HuH-7.5 (cell line): ENCODE results near the gene PRCD.

Experiments
- DNase-seq: peaks from one replicate; pipeline ENCODE4 v3.0.0; 2011; ENCODE audit warnings: low spot score

The PRCD gene

DNA sequence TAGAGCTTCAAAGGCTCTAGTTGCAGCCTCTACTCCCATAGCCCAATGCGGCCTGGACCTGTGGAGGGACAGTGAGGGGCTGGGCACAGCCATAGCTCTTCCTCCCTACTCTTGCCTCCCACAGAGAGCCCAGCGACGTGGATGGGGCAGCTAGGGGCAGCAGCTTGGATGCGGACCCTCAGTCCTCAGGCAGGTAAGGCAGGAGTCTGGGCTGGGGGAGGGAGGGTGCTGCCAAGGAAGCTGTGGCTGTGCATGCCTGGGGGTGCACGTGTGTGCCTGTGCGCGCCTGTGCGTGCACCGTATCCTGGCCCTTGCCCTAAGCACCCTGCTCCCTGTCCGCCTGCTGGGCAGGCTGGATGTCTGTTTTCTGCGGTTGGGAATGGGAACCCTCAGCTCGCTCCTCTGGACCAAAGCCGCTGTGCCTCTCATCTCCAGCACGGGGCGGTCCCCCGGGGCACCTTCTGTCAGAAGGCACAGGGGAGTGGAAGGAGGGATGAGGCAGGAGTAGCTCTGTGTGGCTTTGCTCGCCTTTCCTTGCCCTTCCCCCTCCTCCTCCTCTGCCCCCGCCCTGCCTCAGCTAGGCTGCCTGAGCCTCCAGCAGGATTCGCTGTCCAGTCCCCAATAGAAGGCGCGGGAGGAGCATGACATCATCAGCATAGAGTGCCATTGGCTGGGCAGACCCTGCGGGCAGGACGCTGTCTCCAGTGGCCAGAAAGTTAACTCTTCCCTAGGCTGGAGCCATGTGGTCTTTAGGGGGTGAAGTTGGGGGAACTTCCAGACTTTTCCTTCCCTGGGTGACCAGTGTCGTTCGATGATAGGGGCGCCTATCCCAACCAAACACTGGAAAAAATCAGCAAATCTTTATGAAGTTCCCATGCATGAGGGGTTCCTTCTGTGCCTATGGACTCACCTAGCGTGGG is 797 bp downstream of the PRCD start:
- peak; percentile 99 for DNase-seq

DNA sequence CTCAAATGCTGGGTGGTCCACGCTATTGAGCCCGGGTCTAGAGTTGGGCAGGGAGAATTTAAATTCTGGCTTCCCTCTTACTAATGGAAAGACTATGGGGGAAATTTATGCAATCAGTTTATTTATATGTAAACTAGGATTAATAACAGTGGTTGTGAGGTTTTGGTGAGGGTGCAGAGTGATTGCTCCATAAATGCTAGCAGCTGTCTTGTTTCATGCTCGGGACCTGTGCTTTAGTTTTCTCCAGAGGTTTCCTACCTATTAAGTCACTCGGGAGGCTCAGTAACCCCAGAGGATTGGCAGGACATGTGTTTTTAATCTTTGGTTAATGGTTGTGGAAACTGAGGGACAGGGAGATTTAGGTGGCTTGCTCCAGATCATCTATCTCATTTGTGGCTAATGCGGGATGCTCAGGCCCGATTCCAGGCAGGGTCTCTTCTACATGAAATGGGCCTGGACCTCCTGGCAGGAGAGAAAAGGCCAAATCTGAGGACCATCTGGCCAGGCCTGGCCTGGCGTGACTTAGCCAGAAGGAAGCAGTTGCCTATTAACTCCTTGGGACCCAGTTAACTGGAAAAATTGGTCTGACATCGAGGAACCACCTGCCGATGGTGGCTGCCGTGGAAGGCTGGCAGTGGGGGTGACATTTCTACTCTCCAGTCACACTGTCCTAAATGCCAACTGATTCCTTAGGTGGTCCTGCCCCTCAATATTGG is 2.1 kb downstream of the PRCD start:
- DNase-seq: no peak

DNA sequence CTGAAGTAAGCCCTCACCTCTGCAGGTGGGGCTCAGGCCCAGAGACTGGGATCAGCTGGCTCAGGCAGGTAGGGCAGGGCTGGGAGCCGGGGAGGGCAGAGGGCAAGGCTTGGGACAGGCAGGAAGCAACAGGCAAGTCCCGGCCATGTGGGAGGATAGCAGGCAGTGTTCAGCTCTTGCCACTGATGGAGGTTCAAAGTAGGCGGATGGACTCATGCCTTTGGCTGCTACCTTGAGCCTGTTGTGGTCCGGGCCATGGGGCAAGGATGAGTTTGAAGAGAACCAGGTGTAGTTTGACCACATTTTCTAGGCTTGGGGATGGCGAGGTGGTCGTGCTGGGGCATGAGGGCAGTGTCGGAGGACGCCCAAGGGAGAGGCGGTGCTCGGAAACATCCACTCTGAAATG is 2.7 kb downstream of the PRCD start:
- DNase-seq: no peak

DNA sequence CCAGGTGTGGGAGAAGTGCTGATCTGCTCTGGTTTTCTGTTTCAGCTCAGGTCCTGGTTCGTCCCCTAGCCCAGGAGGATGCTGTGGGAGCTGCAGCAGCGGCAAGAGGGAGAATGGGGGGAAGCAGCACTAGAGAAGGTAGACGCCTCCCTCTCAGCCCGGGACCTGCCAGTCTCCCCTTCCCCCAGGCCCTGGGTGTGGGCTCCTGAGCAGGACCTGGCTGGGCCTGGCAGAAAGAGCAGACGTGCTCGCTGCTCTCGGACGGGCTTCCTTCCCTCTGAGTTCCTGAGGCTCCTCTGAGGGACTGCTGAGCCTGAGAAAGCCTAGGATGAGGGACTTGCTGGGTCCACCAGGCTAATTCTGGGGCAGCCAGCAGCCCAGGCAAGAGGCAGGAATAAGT is 3.1 kb downstream of the PRCD start:
- no peak for DNase-seq

DNA sequence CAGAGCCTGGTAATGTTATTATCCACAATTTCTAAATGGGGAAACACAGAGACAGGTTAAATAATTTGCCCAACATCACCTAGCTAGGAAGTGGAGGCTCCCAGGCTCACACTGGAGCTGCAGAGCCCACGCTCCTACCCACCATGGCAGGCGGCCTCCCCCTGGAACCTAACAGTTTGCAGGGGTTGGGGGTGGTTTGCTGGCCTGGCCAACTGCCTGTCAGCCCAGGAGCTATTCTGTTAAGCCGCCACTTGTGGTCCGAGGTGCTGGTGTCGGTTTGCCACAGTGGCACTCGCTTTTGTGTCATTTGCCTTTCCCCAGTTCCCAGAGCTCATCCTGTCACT is 3.6 kb downstream of the PRCD start:
- DNase-seq: no peak

DNA sequence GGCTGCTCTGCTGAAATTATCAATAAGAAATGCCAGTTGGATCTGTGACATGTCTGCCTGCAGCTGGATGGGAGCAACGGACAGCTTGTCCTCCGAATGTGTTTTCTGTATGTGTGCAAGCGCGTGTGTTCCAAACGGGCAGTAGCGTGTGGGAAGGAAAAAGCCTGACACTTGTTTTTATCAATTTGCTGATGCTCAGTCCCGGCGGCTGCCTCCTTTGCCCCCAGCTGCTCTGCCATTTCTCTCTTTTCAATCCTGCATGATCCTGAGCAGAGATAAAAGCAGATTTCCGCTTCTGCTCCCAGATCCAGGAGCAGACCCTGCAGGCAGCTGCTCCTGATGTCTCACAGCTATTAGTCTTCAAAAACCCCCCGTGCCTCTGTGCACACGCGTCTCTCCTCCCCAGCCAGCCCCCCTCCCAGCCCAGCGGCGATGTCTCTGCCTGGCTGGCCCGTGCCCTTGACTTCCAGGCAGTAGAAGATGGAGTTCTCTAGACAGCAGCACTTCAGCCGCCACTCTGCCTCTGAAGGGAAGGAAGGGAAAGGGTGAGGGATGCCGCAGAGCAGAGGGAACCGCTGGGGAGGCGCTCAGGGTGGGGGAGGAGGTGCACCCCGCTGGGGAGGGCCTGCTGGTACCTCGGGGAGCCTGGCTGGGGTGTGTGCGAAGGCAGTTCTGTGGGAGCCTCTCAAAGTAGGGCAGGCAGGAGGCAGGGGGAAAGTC is 4.1 kb downstream of the PRCD start:
- DNase-seq: no peak

DNA sequence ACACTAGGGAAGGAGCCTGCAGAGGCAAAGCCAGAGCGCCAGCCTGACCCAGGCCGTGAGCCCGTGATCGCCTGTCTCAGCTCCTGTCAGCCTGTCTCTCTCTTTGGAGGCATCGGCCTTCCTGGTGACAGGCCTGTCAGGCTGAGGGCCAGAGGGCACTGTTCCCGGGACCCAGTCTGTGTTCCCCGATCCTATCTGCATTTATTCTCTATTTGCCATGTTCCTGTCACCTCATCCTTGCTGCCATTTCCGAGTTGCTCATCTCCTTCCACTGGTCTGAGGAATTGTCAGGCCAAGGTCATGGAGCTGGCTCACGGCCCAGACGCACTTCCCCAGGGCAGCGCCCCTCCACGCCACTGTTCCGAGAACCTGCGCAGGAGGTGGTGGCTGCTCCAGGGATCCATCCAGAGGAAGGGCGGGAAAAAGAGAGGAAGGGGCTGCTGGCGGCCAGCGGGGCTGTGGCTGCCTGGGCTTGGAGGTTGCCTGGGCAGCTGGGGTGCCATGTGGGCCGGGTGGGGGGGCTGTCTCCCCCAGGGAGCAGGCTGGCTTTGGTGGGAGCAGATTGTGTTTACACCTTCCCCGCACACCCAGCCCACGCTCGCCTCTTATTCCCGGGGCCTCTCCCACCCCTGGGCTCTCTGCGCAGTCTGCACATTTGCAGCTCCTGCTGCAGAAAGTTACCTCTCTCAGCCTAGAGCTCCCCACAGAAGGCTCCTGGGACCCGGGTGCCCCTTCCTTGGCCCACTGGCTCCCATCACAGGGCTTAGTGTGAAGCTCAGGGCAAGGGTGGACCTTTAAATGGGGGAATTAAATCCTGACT is 4.9 kb downstream of the PRCD start:
- DNase-seq: no peak

DNA sequence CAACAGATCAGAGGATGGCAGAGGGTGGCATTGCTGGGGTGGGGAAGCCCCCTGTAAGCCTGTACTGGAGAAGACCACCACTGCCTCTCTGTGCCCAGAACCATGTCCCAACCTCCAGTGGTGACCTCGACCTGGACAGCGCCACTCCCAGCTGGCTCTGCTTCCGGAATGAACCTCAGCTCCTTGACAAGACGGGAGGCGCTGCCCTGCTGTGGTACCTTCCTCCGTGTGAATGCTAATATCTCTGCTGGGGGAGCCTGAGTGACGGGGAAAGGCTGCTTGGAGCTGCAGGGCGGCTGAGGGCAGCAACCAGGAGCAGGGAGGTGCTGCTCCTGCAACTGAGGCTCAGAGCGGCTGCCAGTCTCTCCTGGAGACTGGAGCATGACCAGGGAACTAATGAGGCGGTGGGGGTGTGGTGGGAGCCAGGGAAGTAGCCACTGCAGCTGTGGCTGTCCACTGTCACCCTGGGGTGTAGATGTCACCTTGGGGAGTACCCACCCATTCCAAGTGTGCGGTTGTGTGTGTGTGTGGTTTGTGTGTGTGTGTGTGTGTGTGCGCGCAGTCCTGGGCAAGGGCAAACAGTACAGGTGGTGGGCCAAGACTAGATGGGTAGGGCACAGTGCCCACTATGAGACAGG is 6.2 kb downstream of the PRCD start:
- no peak for DNase-seq

DNA sequence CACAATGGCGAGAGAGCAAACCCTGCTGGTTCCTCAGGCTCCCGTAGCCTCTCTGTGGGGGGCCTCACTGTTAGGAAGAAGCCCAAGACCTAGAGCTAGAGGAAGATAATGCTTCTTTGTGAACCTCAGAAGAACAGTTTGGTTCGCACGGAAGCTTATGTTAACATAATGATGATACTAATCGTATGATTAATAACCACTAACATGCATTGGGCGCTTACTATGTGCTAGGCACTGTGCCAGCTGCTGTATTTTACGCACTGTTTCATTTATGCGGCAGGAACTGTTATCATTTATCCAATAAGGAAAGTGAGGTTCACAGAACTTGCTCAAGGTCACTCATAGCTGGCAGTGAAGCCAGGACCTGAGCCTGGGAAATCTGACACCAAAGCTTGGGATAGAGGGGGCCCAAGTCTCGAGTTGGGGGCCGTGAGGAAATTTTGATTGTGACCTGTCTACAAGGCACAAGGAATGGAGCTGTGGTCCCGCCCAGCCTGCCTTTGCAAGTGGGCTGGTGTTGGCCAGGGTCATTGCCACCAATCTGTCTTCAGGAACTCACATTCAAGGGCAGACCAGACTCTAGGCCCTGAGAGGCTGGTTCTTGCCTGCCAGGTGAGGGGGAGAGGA is 6.8 kb downstream of the PRCD start:
- no peak for DNase-seq

DNA sequence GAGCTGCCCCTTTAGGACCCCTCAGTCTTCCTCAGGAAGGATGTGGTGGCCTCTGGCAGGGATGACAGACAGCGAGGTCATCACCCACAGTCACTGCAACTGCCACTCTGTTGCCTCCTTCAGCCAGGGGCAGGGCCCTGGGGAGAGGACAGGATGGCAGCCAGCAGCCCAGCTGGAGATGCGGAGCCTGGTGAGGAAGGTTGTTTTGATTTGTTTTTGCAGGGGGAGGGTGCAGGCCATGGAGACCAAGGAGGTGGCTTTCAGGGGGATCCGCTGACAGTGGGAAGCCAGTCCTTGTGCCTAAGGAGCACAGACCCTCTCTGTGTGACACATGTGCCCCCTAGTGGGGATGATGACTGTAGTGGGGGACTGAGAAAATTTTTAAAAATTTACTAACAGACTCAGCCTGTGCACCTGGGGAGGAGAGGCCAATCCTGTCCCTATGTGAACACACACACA is 7.4 kb downstream of the PRCD start:
- DNase-seq: peak; percentile 83

DNA sequence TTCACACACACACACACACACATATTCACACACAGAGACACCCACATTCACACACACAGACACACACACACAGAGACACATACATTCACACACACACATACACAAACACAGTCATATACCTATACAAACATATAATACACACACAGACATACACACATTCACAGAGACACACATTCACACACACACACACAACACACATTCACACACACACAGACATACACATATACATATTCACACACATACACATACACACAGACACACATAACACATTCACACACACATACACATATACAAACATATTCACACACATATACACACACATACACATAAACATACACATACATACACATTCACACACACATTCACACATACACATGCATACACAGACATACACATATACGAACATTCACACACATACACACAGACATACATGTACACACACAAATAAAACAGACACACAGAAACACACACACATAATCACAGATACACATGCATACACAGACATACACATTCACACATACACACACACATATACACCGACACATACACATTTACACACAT is 7.9 kb downstream of the PRCD start:
- DNase-seq: no peak

DNA sequence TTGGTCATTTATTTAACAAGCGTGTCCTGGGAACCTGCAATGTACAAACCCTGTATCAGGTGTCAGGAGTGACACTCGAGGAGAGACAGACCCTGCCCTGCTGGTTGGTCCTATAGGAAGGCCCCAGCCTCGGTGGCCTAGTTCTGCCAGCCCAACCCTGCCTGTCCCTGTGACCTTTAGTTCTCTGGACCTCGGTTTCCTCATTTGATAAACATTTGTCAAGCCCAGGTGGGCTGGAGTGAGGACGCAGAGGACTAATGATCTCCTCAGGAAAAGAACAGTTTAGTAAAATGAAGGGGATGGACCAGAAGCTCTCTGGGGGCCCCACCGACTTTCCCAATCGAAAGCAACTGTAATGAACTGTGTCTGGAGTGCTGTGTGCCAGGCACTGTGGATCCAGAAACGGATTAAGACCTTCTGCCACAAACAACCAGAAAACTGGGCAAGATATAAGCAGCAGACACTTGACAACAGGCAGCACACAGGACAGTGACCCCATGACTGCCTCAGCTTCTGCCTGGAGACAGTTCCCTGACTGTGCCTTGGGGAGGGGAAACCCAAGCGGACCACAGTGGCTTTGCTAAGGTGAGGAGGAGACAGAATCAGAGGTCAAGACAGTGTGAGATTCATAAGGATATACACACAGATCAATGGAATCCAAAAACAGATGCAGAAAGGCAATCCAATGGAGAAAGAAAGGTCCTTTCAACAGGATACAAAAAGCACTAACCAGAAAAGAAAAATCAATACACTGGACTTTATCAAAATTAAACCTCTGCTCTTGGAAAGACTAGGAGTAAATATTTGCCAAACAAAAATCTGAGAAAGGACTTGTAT is 8.8 kb downstream of the PRCD start:
- no peak for DNase-seq

DNA sequence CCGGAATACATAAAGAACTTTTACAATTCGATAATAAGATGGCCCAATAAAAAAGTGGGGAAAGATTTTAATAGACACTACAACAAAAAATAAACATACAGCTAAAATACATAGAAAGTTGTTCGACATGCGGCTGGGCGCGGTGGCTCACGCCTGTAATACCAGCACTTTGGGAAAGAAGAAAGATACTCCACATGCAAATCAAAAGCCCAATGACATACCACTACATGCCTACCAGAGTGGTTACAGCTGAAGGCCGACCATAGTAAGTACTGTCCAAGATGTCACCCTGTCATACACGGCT is 9.3 kb downstream of the PRCD start:
- DNase-seq: no peak

DNA sequence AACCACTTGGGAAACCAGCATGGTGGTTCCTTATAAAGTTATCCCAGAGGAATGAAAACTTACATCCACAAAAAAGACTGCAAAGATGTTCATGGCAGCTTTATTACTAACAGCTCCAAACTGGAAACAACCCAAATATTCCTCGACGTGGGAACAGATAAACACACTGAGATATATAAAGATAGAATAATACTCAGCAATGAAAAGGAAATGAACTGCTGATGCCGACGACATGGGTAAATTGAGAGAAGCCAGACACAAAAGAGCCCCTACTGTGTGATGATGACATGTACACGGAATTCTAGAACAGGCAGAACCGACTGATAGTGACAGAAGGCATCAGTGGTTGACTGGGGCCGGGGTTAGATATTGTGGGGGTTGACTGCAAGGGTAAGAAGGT is 9.7 kb downstream of the PRCD start:
- no peak for DNase-seq

DNA sequence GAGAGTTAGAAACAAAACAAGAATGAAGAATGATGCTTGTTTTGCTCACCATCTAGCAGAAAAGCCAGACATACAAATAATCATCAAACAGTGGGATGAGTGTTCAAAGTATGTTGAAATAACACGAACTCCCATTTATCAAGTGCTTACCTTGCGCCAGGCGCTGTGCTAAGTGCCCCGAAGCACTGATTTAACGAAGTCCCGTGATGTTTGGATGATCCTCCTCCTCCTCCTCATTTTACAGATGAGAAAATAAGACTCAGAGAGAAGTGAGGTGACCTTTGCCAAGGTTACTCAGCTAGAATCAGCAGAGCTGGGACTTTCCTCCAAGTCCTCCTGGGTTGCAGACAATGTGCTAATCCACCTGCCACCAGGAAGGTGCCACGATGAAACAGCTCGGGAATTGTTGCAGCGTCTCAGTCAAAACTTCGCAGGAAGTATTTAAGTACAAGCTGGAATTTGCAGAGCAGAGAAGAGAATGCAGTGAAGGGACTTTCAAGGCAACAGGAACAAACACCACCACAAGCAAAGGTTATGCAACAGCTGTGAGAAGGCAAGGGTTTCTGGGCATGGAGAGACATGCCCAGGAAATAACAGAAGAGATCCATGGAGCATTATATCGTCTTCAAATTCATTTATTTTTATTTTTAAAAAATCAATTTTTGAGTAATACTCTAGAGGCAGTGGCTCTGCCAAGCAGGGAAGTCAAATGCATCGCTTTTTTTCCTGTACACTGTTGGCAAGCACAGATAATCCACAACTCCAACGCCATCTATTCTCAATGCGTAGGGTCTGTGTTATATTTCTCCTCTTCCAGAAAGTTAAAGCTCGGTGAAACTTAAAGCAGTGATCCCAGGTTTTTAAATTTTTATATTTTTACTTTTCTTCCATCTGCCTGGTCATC is 11.1 kb downstream of the PRCD start:
- no peak for DNase-seq

DNA sequence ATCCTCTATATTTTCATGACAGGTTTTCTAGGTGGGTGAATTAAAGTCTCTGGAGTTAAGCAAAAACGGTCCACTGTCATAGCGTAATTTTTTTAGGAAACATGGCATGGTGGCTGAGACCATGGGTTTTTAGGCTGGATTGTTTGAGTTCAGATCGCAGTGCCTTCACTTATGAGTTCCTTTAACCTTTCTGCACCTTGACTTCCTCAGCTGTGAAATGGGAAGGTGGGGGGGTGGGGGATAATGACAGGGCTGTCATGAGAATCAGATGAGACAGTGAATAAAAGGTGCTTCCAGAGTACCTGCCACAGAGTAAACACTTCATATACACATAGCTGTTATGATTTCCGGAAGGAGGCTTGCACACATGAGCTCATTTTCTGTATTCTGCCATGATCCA is 11.8 kb downstream of the PRCD start:
- DNase-seq: no peak

DNA sequence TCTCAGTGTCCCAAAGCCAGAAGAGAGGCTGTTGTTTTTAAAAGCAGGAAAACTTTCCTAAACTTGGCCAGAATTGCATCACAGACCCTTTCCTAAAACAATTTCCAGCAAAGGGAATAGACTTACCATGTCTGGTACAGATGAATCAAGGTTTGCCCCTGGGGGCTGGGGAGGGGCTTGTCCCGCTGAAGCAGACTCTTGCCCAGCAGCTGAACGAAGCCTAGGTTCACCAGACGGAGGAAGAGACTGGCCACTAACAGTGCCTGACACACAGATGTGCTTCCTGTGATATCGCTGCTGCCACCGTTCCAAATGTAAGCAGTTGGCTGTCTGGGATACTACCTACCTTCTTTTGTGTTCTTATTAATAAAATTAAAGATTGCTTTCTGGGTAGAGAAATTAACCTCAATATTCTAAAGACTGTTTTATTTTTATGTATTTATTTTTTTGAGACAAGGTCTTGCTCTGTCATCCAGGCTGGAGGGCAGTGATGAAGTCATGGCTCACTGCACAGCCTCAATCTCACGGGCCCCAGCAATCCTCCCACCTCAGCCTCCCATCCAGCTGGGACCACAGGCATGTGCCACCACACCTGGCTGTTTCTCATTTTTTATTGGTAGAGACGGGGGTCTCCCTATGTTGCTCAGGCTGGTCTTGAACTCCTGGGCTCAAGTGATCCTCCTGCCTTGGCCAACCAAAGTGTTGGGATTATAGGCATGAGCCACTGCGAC is 13.5 kb downstream of the PRCD start:
- DNase-seq: no peak

DNA sequence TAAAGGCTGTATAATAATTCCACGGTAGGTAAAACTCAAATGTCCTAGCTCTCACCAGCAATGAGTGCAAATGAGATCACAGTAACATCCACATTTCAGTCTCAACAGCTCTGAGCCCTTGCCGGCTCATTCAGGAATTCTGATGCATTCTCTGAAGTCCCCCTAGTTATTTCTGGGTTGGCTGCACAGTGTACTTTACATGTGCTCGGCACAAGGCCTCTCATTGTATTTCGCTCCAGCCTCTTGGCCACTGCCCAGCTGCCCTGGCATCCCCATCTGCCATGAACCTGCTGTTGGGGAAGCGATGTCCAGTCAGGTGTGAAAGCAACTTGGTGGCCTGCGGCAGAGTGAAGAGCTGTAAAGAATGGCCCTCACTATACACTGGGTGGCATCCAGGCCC is 14.3 kb downstream of the PRCD start:
- DNase-seq: no peak
